Stimulated activated memory B cell treated with anti-CD40 and anti-IgM and Interleukin-4, amounts not matched to agents 10 μg/mL and 1 μg/mL and 100 μg/mL, for 72 hours (primary cell): Measurements from ENCODE around the gene BCL2L12.
"Not testable (repeated sequence)": the region's sequence is repeated elsewhere in the genome, so short reads cannot be mapped to it uniquely, and the experiment has no call there.

Source experiments
- ATAC-seq: fragments of 150-1000 bp; cut with Tn5 transposase; 2 replicates; pipeline ENCODE4 v1.10.0; 2021
- H3K27ac Mint-ChIP-seq: one replicate; pipeline ENCODE4 v1.8.0; 2022; ENCODE audit warnings: mild to moderate bottlenecking, mixed read lengths
- H3K27me3 Mint-ChIP-seq: one replicate; pipeline ENCODE4 v1.8.0; 2022; ENCODE audit warnings: mixed read lengths
- H3K36me3 Mint-ChIP-seq: one replicate; pipeline ENCODE4 v1.8.0; 2022; ENCODE audit warnings: mixed read lengths
- H3K4me1 Mint-ChIP-seq: one replicate; pipeline ENCODE4 v1.8.0; 2022; ENCODE audit warnings: mixed read lengths
- H3K4me3 Mint-ChIP-seq: one replicate; pipeline ENCODE4 v1.8.0; 2022; ENCODE audit warnings: mild to moderate bottlenecking, moderate library complexity, mixed read lengths
- H3K9me3 Mint-ChIP-seq: one replicate; pipeline ENCODE4 v1.8.0; 2022; ENCODE audit warnings: mixed read lengths

BCL2L12 gene

GRCh38 chr19:49696115-49696514, 30.4 kb downstream of the BCL2L12 start:
- H3K27me3 Mint-ChIP-seq = peaks cover 31% of the 10 kb centered on the region
- H3K9me3 Mint-ChIP-seq = no peaks in the 10 kb centered on the region
- H3K36me3 Mint-ChIP-seq = no peaks in the 10 kb centered on the region
- no peak overlapping the region for H3K4me3 Mint-ChIP-seq
- ATAC-seq = no peak
- no peak overlapping the region for H3K27ac Mint-ChIP-seq
- H3K4me1 Mint-ChIP-seq = peaks cover 3% of the 10 kb centered on the region

GRCh38 chr19:49696865-49697264, 31.1 kb downstream of the BCL2L12 start:
- Mint-ChIP-seq H3K9me3 (no peaks in the 10 kb centered on the region), H3K27me3 (peaks cover 32% of the 10 kb centered on the region), H3K4me1 (no peaks in the 10 kb centered on the region), H3K4me3 (no peak overlapping the region), H3K36me3 (no peaks in the 10 kb centered on the region), H3K27ac (no peak overlapping the region)
- no peak for ATAC-seq

GRCh38 chr19:49699364-49699763, 33.6 kb downstream of the BCL2L12 start:
- Mint-ChIP-seq H3K9me3 (no peaks in the 10 kb centered on the region), H3K36me3 (no peaks in the 10 kb centered on the region), H3K27ac (no peak overlapping the region), H3K27me3 (peaks cover 19% of the 10 kb centered on the region), H3K4me3 (no peak overlapping the region), H3K4me1 (no peaks in the 10 kb centered on the region)
- no peak for ATAC-seq

- H3K27me3 Mint-ChIP-seq = peaks cover 19% of the 10 kb centered on the region
- H3K4me1 Mint-ChIP-seq = no peaks in the 10 kb centered on the region
- no peaks in the 10 kb centered on the region for H3K36me3 Mint-ChIP-seq
- no peak overlapping the region for H3K27ac Mint-ChIP-seq
- H3K9me3 Mint-ChIP-seq = no peaks in the 10 kb centered on the region
- ATAC-seq = peak; percentile 39
- no peak overlapping the region for H3K4me3 Mint-ChIP-seq
Observed at GRCh38 chr19:49700563-49700962, 34.8 kb downstream of the BCL2L12 start.

GRCh38 chr19:49701271-49701786, 35.6 kb downstream of the BCL2L12 start:
- no peak overlapping the region for H3K27ac Mint-ChIP-seq
- no peaks in the 10 kb centered on the region for H3K9me3 Mint-ChIP-seq
- no peak overlapping the region for H3K4me3 Mint-ChIP-seq
- H3K4me1 Mint-ChIP-seq = no peaks in the 10 kb centered on the region
- ATAC-seq = peak; percentile 37
- H3K36me3 Mint-ChIP-seq = no peaks in the 10 kb centered on the region
- H3K27me3 Mint-ChIP-seq = peaks cover 19% of the 10 kb centered on the region

- Mint-ChIP-seq H3K4me3 (no peak overlapping the region), H3K27me3 (peaks cover 34% of the 10 kb centered on the region), H3K4me1 (no peaks in the 10 kb centered on the region), H3K9me3 (no peaks in the 10 kb centered on the region), H3K36me3 (peaks cover 1% of the 10 kb centered on the region), H3K27ac (no peak overlapping the region)
- ATAC-seq = no peak
Observed at GRCh38 chr19:49704888-49705642, 39.3 kb downstream of the BCL2L12 start.

- Mint-ChIP-seq H3K9me3 (no peaks in the 10 kb centered on the region), H3K27ac (no peak overlapping the region), H3K36me3 (peaks cover 5% of the 10 kb centered on the region), H3K4me1 (no peaks in the 10 kb centered on the region), H3K4me3 (no peak overlapping the region), H3K27me3 (peaks cover 32% of the 10 kb centered on the region)
- ATAC-seq = no peak
Observed at GRCh38 chr19:49705919-49706318, 40.2 kb downstream of the BCL2L12 start.

GRCh38 chr19:49710372-49710951, 44.7 kb downstream of the BCL2L12 start:
- Mint-ChIP-seq H3K36me3 (peaks cover 5% of the 10 kb centered on the region), H3K4me3 (no peak overlapping the region), H3K4me1 (no peaks in the 10 kb centered on the region), H3K27ac (no peak overlapping the region), H3K27me3 (peaks cover 39% of the 10 kb centered on the region), H3K9me3 (no peaks in the 10 kb centered on the region)
- ATAC-seq = no peak

- Mint-ChIP-seq H3K4me1 (no peaks in the 10 kb centered on the region), H3K36me3 (peaks cover 5% of the 10 kb centered on the region), H3K4me3 (no peak overlapping the region), H3K9me3 (no peaks in the 10 kb centered on the region), H3K27ac (no peak overlapping the region), H3K27me3 (peaks cover 39% of the 10 kb centered on the region)
- ATAC-seq = no peak
Observed at GRCh38 chr19:49712397-49712859, 46.7 kb downstream of the BCL2L12 start.

GRCh38 chr19:49713236-49713845, 47.6 kb downstream of the BCL2L12 start:
- Mint-ChIP-seq H3K27me3 (peaks cover 39% of the 10 kb centered on the region), H3K27ac (no peak overlapping the region)

GRCh38 chr19:49716154-49716553, 50.4 kb downstream of the BCL2L12 start:
- Mint-ChIP-seq H3K4me3 (no peak overlapping the region), H3K27me3 (peaks cover 14% of the 10 kb centered on the region), H3K36me3 (no peaks in the 10 kb centered on the region), H3K27ac (no peak overlapping the region), H3K9me3 (no peaks in the 10 kb centered on the region), H3K4me1 (peaks cover 7% of the 10 kb centered on the region)
- ATAC-seq = no peak

More at GRCh38 chr19:49713236-49713845, 47.6 kb downstream of the BCL2L12 start:
- Mint-ChIP-seq H3K4me3 (no peak overlapping the region), H3K9me3 (no peaks in the 10 kb centered on the region), H3K4me1 (no peaks in the 10 kb centered on the region), H3K36me3 (peaks cover 5% of the 10 kb centered on the region)
- ATAC-seq = no peak

- no peaks in the 10 kb centered on the region for H3K9me3 Mint-ChIP-seq
- H3K36me3 Mint-ChIP-seq = no peaks in the 10 kb centered on the region
- H3K4me3 Mint-ChIP-seq = no peak overlapping the region
- H3K4me1 Mint-ChIP-seq = peaks cover 7% of the 10 kb centered on the region
- no peaks in the 10 kb centered on the region for H3K27me3 Mint-ChIP-seq
- ATAC-seq = no peak
- H3K27ac Mint-ChIP-seq = no peak overlapping the region
Observed at GRCh38 chr19:49718511-49718910, 52.8 kb downstream of the BCL2L12 start.

- Mint-ChIP-seq H3K4me1 (peaks cover 7% of the 10 kb centered on the region), H3K4me3 (no peak overlapping the region), H3K27me3 (no peaks in the 10 kb centered on the region), H3K36me3 (no peaks in the 10 kb centered on the region), H3K9me3 (no peaks in the 10 kb centered on the region), H3K27ac (no peak overlapping the region)
- ATAC-seq = no peak
Observed at GRCh38 chr19:49718991-49719390, 53.3 kb downstream of the BCL2L12 start.

- not testable (repeated sequence) for ATAC-seq, H3K4me3 Mint-ChIP-seq, H3K36me3 Mint-ChIP-seq, H3K27ac Mint-ChIP-seq, H3K4me1 Mint-ChIP-seq, H3K9me3 Mint-ChIP-seq, H3K27me3 Mint-ChIP-seq
Observed at GRCh38 chr19:49719420-49719819, 53.7 kb downstream of the BCL2L12 start.
